PC-3 (cell line): ENCODE results near the gene EFCC1. TPM values are rescaled to one million over a fixed set of nuclear protein-coding genes. Genes with fewer than 3 reads are reported as not detected.

Experiments used
- ATAC-seq: fragments of 200-7000 bp; cut with Tn5 transposase; 2 replicates; pipeline ENCODE4 v1.9.1; 2020; ENCODE audit warnings: mild to moderate bottlenecking, moderate library complexity
- BruUV-seq: library from RNA; stranded (reverse); fragments of 400-500 nt; replicated peaks from 2 replicates; lab custom pipeline; 2021; lab: Mats Ljungman, UMichigan
- CTCF ChIA-PET: fragments of 300-600 bp; sonication (Branson Sonifier 250); formaldehyde crosslinking; loops from one replicate; lab custom pipeline; 2022; ENCODE audit warnings: antibody characterized with exemption; lab: Charles Lee
- POLR2A ChIA-PET: fragments of 300-600 bp; sonication (Branson Sonifier 250); formaldehyde crosslinking; loops from one replicate; lab custom pipeline; 2022; ENCODE audit warnings: antibody characterized with exemption; ENCODE audit not compliant: unreplicated experiment; lab: Charles Lee
- DNase-seq: peaks from one replicate; pipeline ENCODE4 v3.0.0-alpha.2; 2015
- H2AFZ ChIP-seq: fragments of 300-600 bp; sonication (generic); 2 replicates; pipeline ENCODE4 v1.6.0; 2016; ENCODE audit warnings: antibody characterized with exemption, low read length
- H3F3A ChIP-seq: fragments of 300-600 bp; sonication (generic); one replicate; pipeline ENCODE4 v1.6.0; 2017; ENCODE audit warnings: antibody characterized with exemption, low read length, control low read depth, mild to moderate bottlenecking; ENCODE audit not compliant: unreplicated experiment
- H3K27ac ChIP-seq: fragments of 300-600 bp; sonication (generic); 2 replicates; pipeline ENCODE4 v1.5.1; 2016; ENCODE audit warnings: mild to moderate bottlenecking, low read length
- H3K27me3 ChIP-seq: fragments of 300-600 bp; sonication (generic); 2 replicates; pipeline ENCODE4 v1.6.1; 2016; ENCODE audit warnings: low read length, mixed read lengths
- H3K36me3 ChIP-seq: fragments of 300-600 bp; sonication (generic); 2 replicates; pipeline ENCODE4 v1.6.1; 2016; ENCODE audit warnings: low read depth, mixed run types, low read length, mixed read lengths
- H3K4me1 ChIP-seq: fragments of 300-600 bp; sonication (generic); 2 replicates; pipeline ENCODE4 v1.5.1; 2016; ENCODE audit warnings: low read length; ENCODE audit not compliant: insufficient read depth
- H3K4me2 ChIP-seq: fragments of 300-600 bp; sonication (generic); 2 replicates; pipeline ENCODE4 v1.6.0; 2016; ENCODE audit warnings: low read length
- H3K4me3 ChIP-seq: fragments of 300-600 bp; sonication (generic); 2 replicates; pipeline ENCODE4 v1.5.1; 2016; ENCODE audit warnings: mild to moderate bottlenecking, low read length, mixed read lengths
- H3K79me2 ChIP-seq: fragments of 300-600 bp; sonication (generic); 2 replicates; pipeline ENCODE4 v1.6.1; 2017; ENCODE audit warnings: low read length, mixed read lengths
- H3K9ac ChIP-seq: fragments of 300-600 bp; sonication (generic); 2 replicates; pipeline ENCODE4 v1.6.0; 2016; ENCODE audit warnings: mild to moderate bottlenecking, low read length
- H3K9me2 ChIP-seq: fragments of 300-600 bp; sonication (generic); replicated peaks from 2 replicates; pipeline ENCODE4 v1.6.1; 2016; ENCODE audit warnings: mixed run types, low read length, mixed read lengths
- H3K9me3 ChIP-seq: fragments of 300-600 bp; sonication (generic); 2 replicates; pipeline ENCODE4 v1.6.1; 2016; ENCODE audit warnings: low read length, mixed read lengths
- H4K20me1 ChIP-seq: fragments of 300-600 bp; sonication (generic); 2 replicates; pipeline ENCODE4 v1.6.1; 2016; ENCODE audit warnings: low read length, mixed read lengths
- EZH2 ChIP-seq: fragments of 300-600 bp; sonication (generic); IDR thresholded peaks from one replicate; pipeline ENCODE4 v1.6.1; 2017; ENCODE audit warnings: antibody characterized with exemption, mild to moderate bottlenecking, low read length; ENCODE audit not compliant: unreplicated experiment
- EZH2phosphoT487 ChIP-seq: fragments of 300-600 bp; sonication (generic); IDR thresholded peaks from 2 replicates; pipeline ENCODE4 v1.6.1; 2018; ENCODE audit warnings: mild to moderate bottlenecking, antibody characterized with exemption, low read length, borderline replicate concordance
- intact Hi-C: fragments of 100-400 bp; cut with micrococcal nuclease; formaldehyde crosslinking; loops from 2 replicates; pipeline ENCODE4 v1.9.0; 2023
- total RNA-seq: library from RNA; depleted of rRNA; stranded (reverse); fragments of >200 nt; gene quantifications from 2 replicates; pipeline ENCODE4 v1.2.3, GENCODE V29; 2014
- TF ChIP-seq, protein P1 (sequence below): fragments of 300-600 bp; sonication (generic); conservative IDR thresholded peaks from 2 replicates; pipeline ENCODE4 v1.5.1; 2017; ENCODE audit warnings: antibody characterized with exemption, low read depth, mild to moderate bottlenecking, low read length

Gene EFCC1
- total RNA-seq, 1 experiment from 2014 or later, result not detected

DNA sequence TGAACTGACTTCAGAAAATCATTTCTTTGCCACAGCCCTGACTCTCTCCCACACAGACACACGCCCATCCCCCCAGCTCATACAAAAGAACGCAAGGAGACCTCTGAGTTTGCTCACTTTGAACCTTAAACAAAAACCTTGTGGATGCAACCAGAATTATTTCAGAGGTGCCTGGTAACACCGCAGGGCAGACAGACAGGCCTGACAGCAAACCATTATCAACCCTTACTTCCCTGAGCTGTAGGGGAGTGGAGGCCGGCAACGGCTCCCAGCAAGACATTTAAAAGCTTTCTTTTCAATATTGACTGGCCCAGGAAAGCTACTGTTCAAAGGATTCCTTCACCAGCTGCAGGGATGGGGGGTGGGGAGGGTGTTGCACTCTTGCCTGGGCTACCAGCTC is 2.0 kb upstream of the EFCC1 start:
- H3K4me1 ChIP-seq, result peaks cover 5% of the 10 kb centered on the region; the same call in 1 of the 2 replicates
- BruUV-seq, result no TSS peak
- POLR2A ChIA-PET, result no interaction called here
- DNase-seq, result no peak
- no peaks in the 10 kb centered on the region for H3K36me3 ChIP-seq
- intact Hi-C loops, result no loop called here
- no peak overlapping the region for H3K4me3 ChIP-seq
- H3K27me3 ChIP-seq, result no peaks in the 10 kb centered on the region
- H3K9me2 ChIP-seq, result no peaks in the 10 kb centered on the region
- no peaks in the 10 kb centered on the region for H3K9me3 ChIP-seq
- no peaks in the 10 kb centered on the region for H3F3A ChIP-seq
- CTCF ChIA-PET, result no interaction called here
- no peak for TF ChIP-seq EZH2
- TF ChIP-seq, protein P1, sequence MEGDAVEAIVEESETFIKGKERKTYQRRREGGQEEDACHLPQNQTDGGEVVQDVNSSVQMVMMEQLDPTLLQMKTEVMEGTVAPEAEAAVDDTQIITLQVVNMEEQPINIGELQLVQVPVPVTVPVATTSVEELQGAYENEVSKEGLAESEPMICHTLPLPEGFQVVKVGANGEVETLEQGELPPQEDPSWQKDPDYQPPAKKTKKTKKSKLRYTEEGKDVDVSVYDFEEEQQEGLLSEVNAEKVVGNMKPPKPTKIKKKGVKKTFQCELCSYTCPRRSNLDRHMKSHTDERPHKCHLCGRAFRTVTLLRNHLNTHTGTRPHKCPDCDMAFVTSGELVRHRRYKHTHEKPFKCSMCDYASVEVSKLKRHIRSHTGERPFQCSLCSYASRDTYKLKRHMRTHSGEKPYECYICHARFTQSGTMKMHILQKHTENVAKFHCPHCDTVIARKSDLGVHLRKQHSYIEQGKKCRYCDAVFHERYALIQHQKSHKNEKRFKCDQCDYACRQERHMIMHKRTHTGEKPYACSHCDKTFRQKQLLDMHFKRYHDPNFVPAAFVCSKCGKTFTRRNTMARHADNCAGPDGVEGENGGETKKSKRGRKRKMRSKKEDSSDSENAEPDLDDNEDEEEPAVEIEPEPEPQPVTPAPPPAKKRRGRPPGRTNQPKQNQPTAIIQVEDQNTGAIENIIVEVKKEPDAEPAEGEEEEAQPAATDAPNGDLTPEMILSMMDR, result no peak
- TF ChIP-seq EZH2phosphoT487, result no peak
- no peaks in the 10 kb centered on the region for H3K79me2 ChIP-seq
- H3K27ac ChIP-seq, result no peak overlapping the region
- no peak overlapping the region for H3K4me2 ChIP-seq
- H2AFZ ChIP-seq, result no peak overlapping the region
- no peak for ATAC-seq
- no peak overlapping the region for H3K9ac ChIP-seq
- no peaks in the 10 kb centered on the region for H4K20me1 ChIP-seq

GRCh38 chr3:129000742-129001100 is 383 bp upstream of the EFCC1 start:
- no peak overlapping the region for H3K4me2 ChIP-seq
- no peak overlapping the region for H3K4me3 ChIP-seq
- no peaks in the 10 kb centered on the region for H3K79me2 ChIP-seq
- DNase-seq (no peak), ATAC-seq (no peak)
- H3K36me3 ChIP-seq, result no peaks in the 10 kb centered on the region
- H3K9me2 ChIP-seq, result no peaks in the 10 kb centered on the region
- no peaks in the 10 kb centered on the region for H4K20me1 ChIP-seq
- no TSS peak for BruUV-seq
- H2AFZ ChIP-seq, result no peak overlapping the region
- no peaks in the 10 kb centered on the region for H3F3A ChIP-seq
- no peak overlapping the region for H3K9ac ChIP-seq
- ChIA-PET CTCF (no interaction called here), POLR2A (no interaction called here)
- no peaks in the 10 kb centered on the region for H3K27me3 ChIP-seq
- no peak for TF ChIP-seq EZH2phosphoT487
- TF ChIP-seq, protein P1, result no peak
- TF ChIP-seq EZH2, result no peak
- no peaks in the 10 kb centered on the region for H3K9me3 ChIP-seq
- no peak overlapping the region for H3K27ac ChIP-seq
- no peaks in the 10 kb centered on the region for H3K4me1 ChIP-seq
- intact Hi-C loops, result no loop called here

DNA sequence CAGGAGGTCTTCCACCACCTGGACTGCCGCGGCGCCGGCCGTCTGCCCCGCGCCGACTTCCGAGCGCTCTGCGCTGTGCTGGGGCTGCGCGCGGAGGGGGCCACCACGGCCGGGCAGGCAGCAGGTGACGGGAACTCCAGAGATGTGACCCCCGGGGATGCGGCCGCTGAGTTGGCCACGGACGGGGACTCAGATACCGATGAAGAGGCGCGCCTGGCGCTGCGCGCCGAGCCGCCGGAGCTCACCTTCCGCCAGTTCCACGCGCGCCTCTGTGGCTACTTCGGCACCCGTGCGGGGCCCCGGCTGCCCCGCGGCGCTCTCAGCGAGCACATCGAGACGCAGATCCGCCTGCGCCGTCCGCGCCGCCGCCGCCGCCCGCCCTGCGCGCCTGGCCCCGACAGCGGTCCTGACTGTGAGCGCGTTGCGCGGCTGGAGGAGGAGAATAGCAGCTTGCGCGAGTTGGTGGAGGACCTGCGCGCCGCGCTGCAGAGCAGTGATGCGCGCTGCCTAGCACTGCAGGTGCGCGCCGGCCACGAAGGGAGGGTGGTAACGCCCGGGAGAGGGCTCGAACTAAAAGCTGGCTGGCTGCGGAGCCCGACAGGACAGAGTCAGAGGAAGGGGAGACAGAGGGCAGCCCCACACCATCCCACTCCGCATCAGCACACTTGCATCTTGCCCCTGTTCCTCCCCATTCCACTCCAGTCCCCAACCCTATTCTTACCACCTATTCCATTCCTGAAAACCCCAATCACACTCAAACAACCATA is 885 bp downstream of the EFCC1 start:
- H2AFZ ChIP-seq, result no peak overlapping the region
- H3K36me3 ChIP-seq, result no peaks in the 10 kb centered on the region
- H3F3A ChIP-seq, result no peaks in the 10 kb centered on the region
- POLR2A ChIA-PET, result no interaction called here
- H3K9me2 ChIP-seq, result no peaks in the 10 kb centered on the region
- H4K20me1 ChIP-seq, result no peaks in the 10 kb centered on the region
- H3K4me3 ChIP-seq, result no peak overlapping the region
- no peaks in the 10 kb centered on the region for H3K9me3 ChIP-seq
- H3K4me1 ChIP-seq, result no peaks in the 10 kb centered on the region
- TF ChIP-seq EZH2 (no peak), EZH2phosphoT487 (no peak)
- TF ChIP-seq, protein P1, result no peak
- H3K27me3 ChIP-seq, result no peaks in the 10 kb centered on the region
- BruUV-seq, result no TSS peak
- intact Hi-C loops, result no loop called here
- no peaks in the 10 kb centered on the region for H3K79me2 ChIP-seq
- H3K4me2 ChIP-seq, result no peak overlapping the region
- CTCF ChIA-PET, result no interaction called here
- H3K9ac ChIP-seq, result no peak overlapping the region
- ATAC-seq (no peak), DNase-seq (no peak)
- H3K27ac ChIP-seq, result no peak overlapping the region
